GM21576 (cell line): ENCODE data around the gene JADE3.

Source experiments
- ATAC-seq: cut with Tn5 transposase; IDR thresholded peaks from one replicate; pipeline ENCODE4 v1.9.1; 2021; ENCODE audit warnings: mild to moderate bottlenecking, moderate library complexity; ENCODE audit not compliant: unreplicated experiment

Gene JADE3

DNA sequence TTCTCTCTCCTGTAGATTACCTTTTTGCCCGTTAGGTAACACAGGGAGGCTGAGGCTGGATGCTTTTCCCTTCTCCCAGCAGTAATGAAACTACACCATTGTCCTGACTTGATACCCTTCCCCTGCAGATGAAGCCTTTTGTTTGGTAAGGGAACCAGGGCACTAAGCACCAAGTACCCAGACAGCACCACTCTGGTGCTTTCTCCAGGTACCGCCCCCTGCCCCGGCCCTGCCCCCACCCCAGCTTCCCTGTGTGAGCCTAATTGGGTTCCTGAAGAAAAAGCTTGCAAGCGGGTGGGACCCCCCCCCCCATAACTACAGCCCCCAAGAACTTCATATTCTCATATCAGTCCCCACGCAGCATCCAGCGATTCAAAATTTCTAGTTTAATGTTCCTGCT is 79.8 kb downstream of the JADE3 start:
- no peak for ATAC-seq

DNA sequence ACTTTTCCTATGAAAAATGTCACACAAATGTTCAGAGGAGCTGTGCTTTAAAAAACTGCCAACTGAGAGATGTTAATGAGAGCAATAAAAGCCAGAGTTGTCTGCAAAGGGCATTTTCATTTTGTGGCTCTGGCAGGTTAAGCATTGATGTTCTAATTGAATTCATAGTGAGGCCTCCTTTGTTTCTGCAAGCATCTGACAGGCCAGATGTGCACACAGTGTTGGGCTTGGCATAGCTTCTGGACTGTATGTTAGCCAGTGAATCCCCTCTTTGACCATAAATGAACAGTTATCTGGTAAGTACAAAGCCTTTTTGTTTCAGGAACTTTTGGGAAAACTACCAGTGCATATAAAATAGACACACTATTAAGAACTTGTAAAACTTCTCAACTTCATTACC is 81.9 kb downstream of the JADE3 start:
- ATAC-seq: no peak

DNA sequence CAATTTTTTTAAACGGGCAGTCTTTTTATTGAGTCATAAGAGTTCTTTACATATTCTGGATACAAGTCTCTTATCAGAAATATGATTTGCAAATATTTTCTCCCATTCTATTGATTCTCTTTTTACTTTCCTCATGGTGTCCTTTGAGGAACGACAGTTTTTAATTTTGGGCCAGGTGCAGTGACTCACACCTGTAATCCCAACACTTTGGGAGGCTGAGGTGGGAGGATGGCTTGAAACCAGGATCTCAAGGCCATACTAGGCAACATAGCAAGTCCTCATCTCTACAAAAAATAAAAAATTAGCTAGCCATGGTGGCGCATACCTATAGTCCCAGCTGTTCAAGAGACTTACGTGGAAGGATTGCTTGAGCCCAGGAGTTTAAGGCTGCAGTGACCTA is 99.9 kb downstream of the JADE3 start:
- no peak for ATAC-seq

DNA sequence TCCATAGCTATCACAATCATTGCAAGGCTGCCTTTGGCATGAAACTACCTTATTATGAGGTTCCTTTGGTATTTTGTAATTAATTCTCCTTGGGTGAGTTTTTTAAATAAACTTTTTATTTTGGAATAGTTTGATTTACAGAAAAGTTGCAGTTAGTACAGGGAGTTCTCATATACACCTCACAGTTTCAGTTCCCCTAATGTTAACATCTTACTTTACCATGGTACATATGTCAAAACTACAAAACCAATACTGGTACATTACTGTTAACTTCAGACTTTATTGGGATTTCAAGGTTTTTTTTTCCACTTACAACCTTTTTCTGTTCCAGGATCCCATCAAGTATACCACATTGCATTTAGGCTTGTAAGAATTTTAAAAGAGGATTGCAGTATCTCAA is 114.0 kb downstream of the JADE3 start:
- no peak for ATAC-seq

DNA sequence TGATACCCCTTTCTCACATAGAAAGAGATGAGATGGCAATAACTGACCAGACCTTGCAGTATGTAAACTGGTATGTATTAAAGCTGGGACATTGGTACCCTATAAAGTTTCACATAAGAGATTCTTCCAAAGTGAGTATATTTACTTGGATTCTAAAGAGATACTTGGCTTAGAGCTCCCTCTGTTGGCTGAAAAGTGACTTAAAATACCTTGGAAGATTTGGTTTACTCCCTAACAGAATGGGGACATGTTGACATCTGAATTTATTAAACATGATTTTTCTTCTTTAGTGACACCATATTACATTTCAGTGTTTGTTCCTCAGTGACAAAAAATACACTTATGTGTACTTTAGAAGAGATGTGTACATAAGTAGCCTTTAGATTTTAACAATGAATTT is 118.1 kb downstream of the JADE3 start:
- no peak for ATAC-seq

DNA sequence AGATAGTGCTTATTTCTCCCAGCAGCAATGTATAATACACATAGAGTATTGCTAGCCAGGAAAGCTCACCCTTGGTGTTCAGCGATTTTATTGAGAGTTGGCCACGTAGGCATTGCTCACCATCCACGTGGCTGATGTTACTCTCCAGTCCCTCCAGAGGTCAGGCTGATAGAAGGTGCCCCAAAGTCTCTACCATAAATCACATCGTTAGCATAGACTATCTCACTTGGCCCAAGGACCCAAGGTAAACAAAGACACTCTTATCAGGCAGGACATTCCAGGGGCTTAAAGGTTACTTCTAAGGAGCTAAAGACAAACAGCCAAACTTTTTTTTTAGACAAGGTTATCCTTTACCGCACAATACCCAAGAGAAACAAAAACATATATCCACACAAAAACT is 135.8 kb downstream of the JADE3 start:
- no peak for ATAC-seq

DNA sequence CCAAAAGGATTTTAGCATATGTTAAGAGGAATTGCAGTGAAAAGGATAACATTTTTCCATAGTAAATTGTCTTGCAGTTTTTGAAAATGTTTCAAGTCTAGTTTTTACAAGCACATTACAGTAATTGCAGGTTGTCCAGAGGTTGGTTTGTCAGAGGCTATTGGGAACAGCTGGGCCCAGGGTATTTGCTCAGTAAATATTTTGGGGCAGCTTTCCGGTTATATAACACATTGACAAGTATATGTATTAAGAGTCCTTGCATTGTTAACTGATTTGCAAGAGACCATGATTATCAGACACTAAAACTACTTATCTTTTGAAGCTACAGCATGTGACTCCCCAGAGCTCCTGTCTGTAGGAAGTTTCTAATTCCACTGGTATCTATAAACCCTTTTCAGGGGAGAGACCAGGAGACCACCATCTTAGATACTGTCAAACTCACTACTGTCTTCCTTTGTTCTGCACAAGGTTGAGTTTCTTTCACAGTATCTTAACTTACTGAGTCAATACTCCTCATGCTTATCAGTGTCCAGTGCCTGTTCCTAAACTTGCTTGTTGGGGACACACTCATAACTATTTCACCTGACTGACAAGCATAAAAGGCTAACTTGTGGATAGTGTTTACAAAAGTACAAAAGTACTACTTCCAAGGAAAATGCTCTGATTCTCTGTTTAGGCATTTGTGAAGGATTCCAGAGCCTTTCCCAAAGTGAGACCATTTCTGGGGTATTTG is 147.1 kb downstream of the JADE3 start:
- no peak for ATAC-seq

DNA sequence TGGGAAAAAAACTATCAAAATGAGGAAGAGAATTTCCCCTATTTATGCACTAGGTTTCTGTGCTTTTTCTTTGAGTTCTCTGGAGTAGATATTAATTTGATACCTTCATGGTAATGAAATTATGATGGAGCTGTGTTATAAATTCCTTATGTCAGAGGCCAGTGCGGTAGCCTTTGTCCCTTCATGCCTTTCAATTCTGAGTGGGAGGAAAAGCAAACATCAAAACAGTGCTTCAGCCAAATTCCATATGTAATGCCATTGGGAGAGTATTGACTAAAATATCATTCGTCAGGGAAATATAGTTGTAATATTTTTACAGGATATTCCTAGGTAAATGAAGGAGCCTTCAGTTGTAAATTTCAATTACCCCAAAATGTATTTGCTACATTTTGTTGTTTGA is 148.5 kb downstream of the JADE3 start:
- no peak for ATAC-seq

DNA sequence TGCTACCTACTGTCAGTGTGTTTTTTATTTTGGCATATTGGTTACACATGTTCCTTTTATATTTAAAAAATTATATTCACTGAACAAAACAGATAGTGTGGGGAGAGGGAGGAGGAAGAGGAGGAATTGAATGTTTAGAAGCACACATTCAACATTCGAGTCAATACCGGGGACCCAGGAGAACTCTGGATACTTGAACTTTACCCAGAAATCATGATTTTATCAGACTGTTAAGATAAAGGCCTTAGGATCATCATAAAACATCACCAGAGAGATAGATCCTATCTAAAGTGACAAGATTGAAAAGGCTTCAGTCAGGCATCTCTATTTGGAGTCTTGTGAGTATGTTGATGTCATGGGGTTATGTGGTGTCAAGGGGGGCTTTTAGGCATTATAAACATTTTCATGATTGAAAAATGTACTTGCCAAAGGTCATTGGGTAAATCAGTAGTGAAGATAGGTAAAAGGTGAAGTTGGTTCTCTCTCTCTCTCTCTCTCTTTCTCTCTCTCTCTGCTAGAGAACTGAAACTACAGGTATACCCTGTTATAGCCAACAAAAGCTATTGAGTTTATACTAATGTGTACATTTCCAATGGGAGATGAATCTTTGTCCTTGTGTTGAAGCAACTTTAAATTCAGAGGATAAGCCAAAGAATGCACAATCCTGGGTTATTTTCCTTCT is 149.2 kb downstream of the JADE3 start:
- no peak for ATAC-seq

DNA sequence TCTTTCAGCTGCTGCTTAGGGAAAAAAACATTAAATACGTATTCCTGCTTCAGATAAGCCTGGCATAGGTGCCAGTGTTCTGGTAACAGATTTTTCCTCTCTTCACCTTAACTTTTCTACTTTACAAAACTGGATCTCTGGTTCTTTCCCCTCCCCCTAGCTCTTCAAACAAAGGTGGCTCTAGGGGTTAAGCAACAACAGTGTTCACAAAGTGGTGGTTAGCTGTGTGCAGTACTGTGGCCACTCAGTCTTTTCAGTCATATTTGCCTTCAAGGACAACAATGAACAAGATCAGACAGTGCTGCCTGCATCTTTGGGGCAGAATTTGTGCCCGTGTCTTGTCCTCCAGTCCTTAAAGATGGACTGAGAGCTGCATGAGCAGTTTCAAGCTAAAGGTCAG is 151.0 kb downstream of the JADE3 start:
- ATAC-seq: no peak

DNA sequence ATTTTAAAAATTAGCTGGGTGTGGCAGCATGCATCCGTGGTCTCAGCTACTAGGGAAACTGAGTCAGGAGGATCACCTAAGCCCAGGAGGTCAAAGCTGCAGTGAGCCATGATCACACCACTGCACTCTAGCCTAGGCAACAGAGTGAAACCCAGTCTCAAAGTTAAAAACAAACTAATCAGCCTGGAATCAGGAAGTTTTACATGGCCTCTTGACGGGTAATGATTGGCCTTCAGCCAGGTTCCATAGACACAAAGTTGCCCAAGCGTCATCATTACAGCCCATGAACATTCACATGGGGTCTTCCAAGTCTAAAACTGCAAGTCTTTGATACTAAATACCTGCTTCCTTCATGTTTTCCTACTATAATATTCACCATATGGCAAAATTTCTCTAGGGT is 156.0 kb downstream of the JADE3 start:
- ATAC-seq: no peak

DNA sequence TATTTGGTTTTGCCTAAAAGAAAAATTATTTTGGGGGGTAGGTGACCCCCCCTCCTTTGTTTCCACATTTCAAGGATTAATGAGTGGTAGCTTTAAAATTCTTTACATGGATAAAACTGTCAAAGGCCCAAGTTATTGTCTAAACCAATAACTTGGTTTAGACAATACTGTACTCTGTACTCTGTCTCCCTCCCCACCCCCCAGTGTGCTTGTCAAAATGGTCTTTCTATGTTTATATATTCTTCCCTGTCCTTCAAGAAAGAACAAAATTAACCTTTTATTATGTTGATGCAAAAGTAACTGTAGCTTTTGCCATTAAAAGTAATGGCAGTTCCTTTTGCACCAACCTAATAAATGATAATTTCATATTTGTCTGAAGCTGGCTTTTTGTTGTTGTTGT is 156.5 kb downstream of the JADE3 start:
- no peak for ATAC-seq

DNA sequence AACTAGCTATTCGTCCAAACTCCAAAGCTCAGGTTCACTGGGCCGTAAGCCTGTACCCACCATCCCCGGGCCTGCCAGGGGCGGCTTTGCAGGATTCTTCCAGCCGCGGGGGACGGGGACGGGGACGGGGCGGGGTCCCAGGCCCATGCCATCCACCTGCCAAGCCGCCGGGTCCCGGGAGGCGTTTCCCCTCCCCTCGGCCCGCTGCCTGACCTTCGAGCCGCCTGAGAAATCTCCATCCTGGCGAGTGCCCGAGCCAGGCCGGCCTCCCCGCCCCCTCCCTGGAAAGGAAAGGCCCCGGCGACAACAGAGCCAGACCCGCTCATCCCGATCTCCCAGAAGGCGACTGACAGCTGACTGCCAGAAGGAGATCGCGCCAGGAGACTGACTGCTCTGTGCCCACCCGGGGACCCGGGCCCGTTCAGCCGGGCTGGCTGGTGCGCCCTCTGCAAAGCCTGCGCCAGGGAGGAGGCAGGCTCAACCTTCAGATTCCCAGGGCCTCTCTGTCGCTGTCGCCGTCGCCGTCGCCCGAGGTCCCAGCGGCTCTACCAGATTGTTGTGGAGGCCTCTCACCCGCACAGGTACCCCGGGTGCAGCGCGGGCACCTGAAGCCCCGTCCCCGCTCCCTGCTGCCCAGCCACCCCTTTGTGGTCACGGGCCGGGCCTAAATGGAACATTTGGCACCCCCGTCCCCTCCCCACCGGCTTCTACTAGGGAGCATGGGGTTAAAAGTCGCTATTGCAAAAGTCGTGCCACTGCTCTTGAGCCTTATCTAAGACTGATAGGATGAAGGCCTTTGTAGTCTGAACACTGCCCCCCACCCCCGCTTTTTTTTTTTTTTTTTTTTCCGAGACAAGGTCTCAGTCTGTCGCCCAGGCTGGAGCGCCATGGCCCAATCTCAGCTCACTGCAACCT is 166.2 kb downstream of the JADE3 start, which contains the start of gene RGN:
Gene RGN, plus strand, starts transcription at position 315 of the 915 bp plus-strand sequence. CDS start 2,702 bp downstream, outside the sequence.
- no peak for ATAC-seq

DNA sequence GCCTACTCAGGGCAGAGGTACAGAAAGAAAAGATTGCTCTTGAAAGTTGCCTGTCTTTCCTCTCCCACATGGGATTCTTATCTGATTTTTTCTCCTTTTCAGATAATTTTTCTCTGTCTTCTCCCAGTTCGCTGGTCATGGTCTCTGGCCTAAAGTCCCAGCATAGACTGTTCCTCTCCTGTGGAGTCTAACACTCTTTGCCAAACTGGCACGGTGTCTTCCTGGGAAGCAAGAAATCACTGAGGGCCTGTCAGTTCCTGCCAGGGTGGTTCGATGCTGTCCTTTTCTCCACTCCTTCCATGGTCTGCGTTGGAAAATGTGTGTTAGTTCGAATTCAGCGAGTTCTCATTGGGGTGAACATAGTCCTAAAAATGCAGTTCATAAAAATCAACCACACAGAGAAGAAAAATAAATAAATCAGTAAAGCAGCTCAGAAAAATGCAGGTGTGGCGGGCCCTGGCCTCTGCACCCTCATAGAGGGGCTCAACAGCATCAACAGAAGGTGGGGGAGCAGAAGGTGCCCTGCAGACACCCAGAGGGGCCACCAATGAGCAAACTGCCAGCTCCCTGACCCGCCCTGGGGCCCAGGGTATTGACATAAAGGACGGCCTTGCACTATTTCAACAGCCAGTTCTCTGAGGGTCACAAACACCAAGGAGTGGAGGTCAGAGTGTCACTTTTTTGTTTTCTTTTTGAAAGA is 168.1 kb downstream of the JADE3 start:
- ATAC-seq: no peak

DNA sequence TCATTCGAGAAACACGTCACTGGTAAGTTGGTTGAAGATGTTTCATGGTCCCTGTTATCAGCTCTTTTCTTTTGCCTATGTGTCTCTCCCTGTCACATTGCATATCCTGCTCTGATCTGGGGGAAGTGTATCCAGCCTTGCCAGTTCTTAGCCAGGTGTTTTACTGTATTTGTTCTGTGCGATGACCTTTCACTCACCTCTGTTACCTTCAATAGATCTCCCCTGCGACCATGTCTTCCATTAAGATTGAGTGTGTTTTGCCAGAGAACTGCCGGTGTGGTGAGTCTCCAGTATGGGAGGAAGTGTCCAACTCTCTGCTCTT is 168.7 kb downstream of the JADE3 start:
- ATAC-seq: no peak

DNA sequence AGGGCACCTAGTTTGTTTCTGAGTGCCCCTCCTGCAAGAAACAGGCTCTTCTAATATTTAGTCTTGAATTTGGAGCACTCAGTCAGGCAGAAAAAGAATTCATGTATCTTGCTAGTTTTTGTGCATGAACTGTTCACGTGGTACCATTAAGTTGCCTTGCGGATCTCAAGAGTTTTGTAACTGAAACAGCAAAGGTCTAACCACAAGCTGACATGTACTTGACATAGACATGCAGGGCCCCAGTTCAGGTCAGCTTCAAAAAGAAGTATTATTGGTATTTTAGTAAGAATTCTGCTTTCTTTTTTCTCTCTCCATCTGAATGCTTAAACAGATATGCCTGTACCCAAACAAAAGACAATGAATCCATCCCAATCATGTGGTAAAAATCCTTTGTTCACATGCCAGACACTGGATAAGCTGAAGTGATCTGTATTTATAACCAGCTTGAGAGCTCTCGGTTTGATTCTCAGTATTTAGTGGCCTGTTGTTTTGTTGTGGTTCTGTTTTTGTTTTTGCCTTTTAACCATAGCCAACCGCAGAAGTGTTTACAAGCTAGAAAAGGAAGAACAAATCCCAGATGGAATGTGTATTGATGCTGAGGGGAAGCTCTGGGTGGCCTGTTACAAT is 179.0 kb downstream of the JADE3 start:
- no peak for ATAC-seq

DNA sequence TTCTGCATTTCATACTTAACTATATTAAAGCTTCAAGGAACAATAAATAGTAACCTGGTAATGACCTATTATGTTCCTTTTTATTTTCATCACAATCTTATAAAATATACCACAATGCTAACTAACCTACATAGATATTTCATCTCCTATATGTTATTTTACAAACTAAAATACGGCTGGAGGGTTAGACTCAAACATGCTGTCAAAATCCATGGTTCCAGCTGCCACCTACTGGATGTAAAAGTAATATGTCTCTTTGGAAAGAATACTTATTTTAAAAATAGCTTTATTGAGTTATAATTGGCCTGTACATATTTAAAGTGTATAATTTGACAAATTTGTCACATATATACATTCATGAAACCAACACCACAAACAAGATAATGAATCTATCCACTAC is 181.0 kb downstream of the JADE3 start:
- no peak for ATAC-seq

DNA sequence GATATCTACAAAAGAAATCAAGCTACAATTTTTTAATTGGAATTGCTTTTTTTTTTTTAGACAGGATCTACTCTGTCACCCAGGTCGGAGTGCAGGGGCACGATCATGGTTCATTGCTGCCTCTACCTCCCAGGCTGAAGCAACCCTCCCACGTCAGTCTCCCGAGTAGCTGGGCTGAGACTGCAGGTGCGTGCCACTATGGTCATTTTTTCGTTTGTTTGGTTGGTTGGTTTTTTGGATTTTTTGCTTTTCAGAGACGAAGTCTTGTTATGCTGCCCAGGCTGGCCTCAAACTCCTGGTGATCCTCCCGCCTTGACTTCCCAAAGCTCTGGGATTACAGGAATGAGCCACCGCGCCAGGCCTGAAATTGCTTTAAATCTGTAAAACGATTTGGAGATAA is 181.6 kb downstream of the JADE3 start:
- no peak for ATAC-seq

DNA sequence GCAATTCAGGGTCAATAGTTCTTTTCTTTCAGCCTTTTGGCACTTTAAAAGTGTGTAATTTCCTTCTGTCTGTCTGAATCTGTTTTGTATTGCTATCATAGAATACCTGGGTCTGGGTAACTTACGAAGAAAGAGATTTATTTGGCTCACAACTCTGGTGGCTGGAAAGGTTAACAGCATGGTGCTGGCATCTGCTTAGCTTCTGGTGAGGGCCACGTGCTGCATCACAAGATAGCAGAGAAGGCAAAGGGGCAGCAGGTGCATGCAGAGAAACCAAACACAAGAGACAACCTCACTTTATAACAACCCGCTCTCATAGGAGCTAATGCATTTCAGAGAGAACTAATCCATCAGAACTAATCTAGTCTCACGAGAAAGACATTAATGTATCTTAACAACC is 184.8 kb downstream of the JADE3 start:
- no peak for ATAC-seq

DNA sequence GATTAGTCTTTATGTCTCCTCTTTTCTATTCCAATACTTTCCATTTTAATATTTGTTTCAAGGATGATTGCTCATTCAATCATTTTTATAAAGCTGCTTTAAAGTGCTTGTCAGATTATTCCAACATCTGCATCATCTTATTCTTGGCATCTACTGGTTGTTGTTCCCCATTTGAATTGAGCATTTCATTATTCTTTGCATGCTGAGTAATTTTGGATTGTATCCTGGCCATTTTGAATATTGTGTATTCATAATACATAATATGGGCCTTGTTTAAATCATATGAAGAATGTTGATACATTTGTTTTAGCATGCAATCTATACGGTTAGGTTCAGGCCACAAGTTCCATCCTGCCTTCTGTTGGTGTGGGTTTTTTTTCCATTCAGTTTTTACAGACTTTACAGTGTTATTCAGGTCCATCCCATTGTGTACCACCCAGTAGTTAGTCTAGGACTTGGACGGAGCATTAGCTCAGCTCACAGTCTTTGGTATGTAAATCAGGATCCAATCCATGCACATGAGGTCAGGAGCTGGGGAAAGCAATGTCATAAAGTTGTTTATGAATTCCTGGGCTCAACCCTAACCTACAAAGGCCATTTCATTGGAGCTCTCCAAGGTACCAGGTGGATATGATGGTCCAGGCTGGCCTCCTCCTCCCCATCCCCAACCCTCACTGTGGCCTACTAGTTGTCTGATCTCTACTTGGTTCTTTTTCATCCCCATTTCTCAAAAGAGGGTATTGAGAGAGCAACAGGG is 186.3 kb downstream of the JADE3 start:
- no peak for ATAC-seq
